CD4-positive, alpha-beta T cell treated with Interleukin-4 for 1 hour (primary cell): ENCODE measurements around the gene CRADD.
"Not testable (repeated sequence)": the region's sequence is repeated elsewhere in the genome, so short reads cannot be mapped to it uniquely, and the experiment has no call there.

Experiments
- DNase-seq, 2 donors: peaks; one replicate each; pipeline ENCODE4 v3.0.0-alpha.2; 2020 to 2022

CRADD gene

GRCh38 chr12:93912086-93912733, 235.0 kb downstream of the CRADD start:
- no peak for DNase-seq

DNA sequence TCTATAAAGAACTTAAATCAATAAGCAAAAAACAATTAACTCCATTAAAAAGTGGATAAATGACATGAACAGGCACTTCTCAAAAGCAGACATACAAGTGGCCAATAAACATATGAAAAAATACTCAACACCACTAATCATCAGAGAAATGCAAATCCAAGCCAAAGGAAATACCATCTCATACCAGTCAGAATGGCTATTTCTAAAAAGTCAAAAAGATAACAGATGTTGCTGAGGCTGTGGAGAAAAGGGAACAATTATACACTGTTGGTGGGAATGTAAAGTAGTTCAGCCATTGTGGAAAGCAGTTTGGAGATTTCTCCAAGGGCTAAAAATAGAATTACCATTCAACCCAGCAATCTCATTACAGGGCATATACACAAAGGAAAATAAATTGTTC, 236.7 kb downstream of the CRADD start:
- no peak for DNase-seq

- DNase-seq, result no peak
Measured at GRCh38 chr12:93914281-93914680, 237.1 kb downstream of the CRADD start.

GRCh38 chr12:93915411-93915810, 238.2 kb downstream of the CRADD start:
- DNase-seq, result no peak

DNA sequence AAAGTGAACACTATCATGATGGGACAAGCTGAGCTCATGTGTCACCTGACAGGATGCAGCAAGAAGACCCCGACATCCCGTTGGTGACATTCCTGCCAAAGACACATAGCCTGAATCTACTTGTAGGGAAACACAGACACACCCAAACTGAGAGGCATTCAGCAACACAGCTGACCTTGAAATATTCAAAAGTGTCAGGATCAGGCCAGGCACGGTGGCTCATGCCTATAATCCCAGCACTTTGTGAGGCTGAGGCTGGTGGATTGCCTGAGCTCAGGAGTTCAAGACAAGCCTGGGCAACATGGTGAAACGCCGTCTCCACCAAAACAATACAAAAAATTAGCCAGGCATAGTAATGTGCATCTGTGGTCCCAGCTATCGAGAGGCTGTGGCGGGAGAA, 239.2 kb downstream of the CRADD start:
- no peak for DNase-seq

DNA sequence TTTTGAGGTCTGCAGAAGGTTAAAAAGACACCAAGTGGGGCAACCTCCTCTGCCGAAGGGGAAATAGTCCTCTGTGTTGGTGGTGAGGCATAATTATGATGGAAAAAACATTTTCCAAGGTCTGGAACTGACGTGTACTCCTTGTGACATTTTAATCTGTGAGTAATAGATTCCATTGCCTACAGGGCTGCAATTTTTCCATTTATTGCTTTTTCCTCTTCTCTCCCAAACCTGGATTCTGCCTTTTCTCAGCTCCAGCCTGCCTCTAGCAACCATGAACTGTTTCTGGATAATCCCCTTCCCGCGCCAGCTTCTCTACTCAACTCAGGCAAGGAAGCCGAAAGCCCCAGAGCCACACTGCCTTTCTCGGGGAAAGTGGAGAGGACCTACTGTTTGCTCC, 241.1 kb downstream of the CRADD start:
- DNase-seq, result no peak

GRCh38 chr12:93918900-93919299, 241.7 kb downstream of the CRADD start:
- no peak for DNase-seq

DNA sequence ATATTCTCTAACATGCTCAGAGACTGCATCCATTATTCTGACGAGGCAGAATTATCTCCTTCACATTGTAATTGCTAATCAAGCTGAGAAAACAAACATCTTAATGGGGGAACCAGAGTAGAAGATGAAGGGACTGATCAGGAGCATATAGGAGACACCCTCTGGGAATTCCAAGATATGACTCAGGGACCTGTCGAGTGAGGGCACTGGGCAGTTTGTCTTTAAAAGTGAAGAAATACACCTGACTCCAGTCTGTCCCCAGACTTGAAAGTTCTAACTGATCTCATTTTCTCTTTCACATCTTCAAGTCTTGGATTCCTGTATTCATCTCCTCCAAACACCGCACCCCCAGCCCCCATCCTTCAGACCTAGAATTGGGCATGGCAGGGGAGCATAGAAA, 244.3 kb downstream of the CRADD start:
- DNase-seq, result no peak

DNA sequence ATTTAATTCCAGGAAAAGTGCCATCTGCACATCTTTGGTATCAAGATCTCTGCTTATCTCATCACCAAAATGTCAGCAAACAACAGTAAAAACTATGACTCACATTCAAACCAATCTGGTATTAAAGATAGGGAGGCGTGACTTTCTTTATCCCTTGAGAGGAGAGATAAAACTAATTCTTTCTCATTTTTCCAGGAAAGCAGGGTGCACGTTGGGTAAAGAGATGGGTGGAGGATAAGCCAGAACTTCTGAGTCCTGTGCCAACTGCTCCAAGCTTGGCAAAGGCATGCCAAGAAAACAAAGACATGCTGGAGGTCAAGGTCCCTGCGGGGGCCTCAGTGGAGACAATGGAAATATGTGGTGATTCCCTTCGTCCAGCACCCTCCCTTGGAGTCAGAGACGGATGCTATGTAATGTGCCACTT, 245.4 kb downstream of the CRADD start:
- DNase-seq, result no peak

DNA sequence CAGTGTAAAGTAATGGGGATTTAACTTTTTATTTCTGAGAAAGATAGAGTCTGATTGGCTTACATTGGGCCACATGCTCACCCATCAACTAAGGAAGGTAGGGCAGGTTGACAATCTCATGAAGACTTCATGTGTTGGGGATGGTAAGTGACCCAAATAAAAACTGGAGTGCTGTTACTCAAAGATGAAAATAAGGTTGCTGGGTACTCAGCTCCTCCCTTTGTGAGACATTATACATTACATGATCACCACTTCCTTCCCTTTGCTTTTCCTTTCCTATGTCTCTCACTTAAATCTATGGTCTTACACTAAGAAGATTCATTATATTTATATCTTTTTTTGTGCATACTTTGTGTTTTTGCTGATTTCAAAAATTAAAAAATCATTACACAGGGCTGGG, 247.2 kb downstream of the CRADD start:
- DNase-seq, result no peak

- DNase-seq, result no peak
Measured at GRCh38 chr12:93925585-93926205, 248.5 kb downstream of the CRADD start.

DNA sequence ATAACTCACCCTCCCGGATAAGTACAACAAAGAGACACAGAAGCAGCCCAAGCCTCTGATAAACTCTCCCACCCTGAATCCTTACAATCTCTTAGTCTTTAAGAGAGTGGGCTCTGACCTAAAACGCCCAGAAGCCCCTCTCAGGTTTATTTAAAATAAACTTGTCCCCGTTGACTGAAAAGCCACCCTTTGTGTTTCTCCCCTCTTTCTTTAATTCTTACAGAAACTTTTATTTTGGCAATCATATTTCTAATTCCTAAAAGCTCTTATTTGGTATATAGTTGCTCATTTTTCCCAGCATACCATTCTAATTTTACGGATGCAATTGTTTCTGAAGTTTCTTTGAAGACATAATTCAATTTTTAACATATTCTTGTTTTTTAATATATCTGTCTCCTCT, 249.1 kb downstream of the CRADD start:
- DNase-seq, result no peak

- DNase-seq, result not testable (repeated sequence)
Measured at GRCh38 chr12:93929081-93929480, 251.9 kb downstream of the CRADD start.

DNA sequence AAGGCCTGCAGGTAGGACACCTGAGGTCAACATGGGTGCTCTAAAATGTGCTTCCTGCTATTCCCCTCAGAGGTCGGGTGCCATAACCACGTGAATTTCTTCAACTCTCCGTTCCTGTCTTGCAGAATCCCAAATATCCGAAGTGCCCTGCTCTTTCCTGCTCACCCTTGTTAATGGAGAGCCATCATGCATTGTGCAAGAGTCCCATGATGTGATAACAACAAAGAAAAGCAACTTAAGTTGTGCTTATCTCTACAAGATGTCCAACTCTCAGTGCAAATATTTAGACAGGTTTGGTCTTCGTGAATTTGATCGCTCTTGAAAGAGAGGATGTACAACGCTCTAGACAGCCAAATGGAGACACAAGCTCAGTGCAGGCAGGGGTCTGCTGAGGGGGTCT, 260.6 kb downstream of the CRADD start:
- no peak for DNase-seq

GRCh38 chr12:93938317-93938716, 261.1 kb downstream of the CRADD start:
- no peak for DNase-seq

GRCh38 chr12:93938931-93939330, 261.8 kb downstream of the CRADD start:
- no peak for DNase-seq

- no peak for DNase-seq
Measured at GRCh38 chr12:93939641-93940325, 262.6 kb downstream of the CRADD start.

DNA sequence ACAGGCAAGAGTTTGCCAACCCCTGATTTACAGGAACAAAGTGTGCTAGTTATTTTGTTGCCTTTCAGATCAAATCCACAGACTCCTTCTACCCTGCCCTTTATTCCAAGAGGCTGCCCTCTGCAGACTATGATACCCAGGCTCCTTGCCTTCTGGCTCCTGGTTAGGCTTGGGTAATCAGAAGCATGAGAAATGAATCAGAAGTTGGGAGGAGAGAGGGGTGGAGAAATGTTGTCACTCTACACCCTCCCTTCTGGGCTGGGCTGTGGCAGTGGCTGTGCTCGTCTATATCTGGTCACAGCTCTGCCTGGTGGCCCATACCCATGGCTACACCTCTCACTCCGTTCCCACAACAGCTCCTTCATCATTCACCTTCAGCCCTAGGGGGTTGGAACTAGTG, 266.6 kb downstream of the CRADD start:
- DNase-seq, result no peak

- DNase-seq, result no peak
Measured at GRCh38 chr12:93944201-93944600, 267.0 kb downstream of the CRADD start.
